Measurements from ENCODE around the gene PLA2G6. TPM values are rescaled to one million over a fixed set of nuclear protein-coding genes. Genes with fewer than 3 reads are reported as not detected.

Gene PLA2G6
- total RNA-seq, 1 experiment from 2014 or later, result 24.1 TPM

GRCh38 chr22:38221908-38222796 is 40.5 kb upstream of the PLA2G6 start:
- peak; percentile 53 for DNase-seq
- no CpG with 5 or more reads among the region's 25 CpGs for WGBS (ENCODE audit: extremely low coverage, insufficient read length, low lambda C conversion rate)

More at GRCh38 chr22:38221908-38222796, 40.5 kb upstream of the PLA2G6 start:
- Mint-ChIP-seq H3K4me3 (no peak overlapping the region), H3K4me1 (peaks cover 16 to 24% of the 10 kb centered on the region in 2 experiments), H3K36me3 (ENCODE audit: insufficient read depth in 1 of 3, low read depth in 3 of 3) (peaks cover 2 to 39% (median 28%) of the 10 kb centered on the region in 3 experiments), H3K27ac (peak overlapping the region in 2 of 3 experiments; percentile 61 to 73; a peak in 2 of 7 replicates), H3K27me3 (ENCODE audit: low read depth) (no peaks in the 10 kb centered on the region), H3K9me3 (no peaks in the 10 kb centered on the region)
- Histone ChIP-seq H3K14ac (ENCODE audit: insufficient read depth, low read length) (no peak overlapping the region; the same call in 1 of the 2 replicates), H3T11ph (ENCODE audit: low read length) (no peak overlapping the region), H2BK5ac (ENCODE audit: insufficient read length, low read length) (no peak overlapping the region), H3K9ac (ENCODE audit: extremely low read depth, insufficient read length, low read length) (no peak overlapping the region), H4K20me1 (ENCODE audit: control insufficient read depth, insufficient read depth, insufficient read length) (no peaks in the 10 kb centered on the region), H2BK20ac (ENCODE audit: low read depth, low read length, poor library complexity, severe bottlenecking) (no peak overlapping the region), H3K27me3 (ENCODE audit: insufficient read depth, low read length) (no peaks in the 10 kb centered on the region), H4K8ac (replicated peaks; ENCODE audit: insufficient read length, low read depth, low read length) (no peak overlapping the region), H2BK15ac (ENCODE audit: low read depth, low read length) (no peak overlapping the region), H2BK120ac (ENCODE audit: low read depth, low read length, poor library complexity, severe bottlenecking) (no peak overlapping the region), H2BK12ac (ENCODE audit: insufficient read length, low read depth, low read length) (no peak overlapping the region), H3K4me2 (ENCODE audit: insufficient read depth, insufficient read length, low read length) (no peak overlapping the region), H3K9me3 (ENCODE audit: control insufficient read depth, low read depth, low read length) (no peaks in the 10 kb centered on the region), H2AFZ (ENCODE audit: low read length) (no peak overlapping the region), H3K4ac (ENCODE audit: low read depth, low read length) (no peak overlapping the region), H3K4me1 (ENCODE audit: insufficient read depth, low read length) (peaks cover 4% of the 10 kb centered on the region; the same call in 1 of the 2 replicates), H2AK5ac (ENCODE audit: insufficient read length, low read length) (no peak overlapping the region), H3K27ac (ENCODE audit: insufficient read length, low read depth, low read length) (no peak overlapping the region), H4K91ac (ENCODE audit: insufficient read length, low read depth, low read length) (no peak overlapping the region), H3K79me2 (ENCODE audit: insufficient read depth, low read length) (no peaks in the 10 kb centered on the region), H3K23me2 (ENCODE audit: insufficient read length, low read depth, low read length, poor library complexity, severe bottlenecking) (no peaks in the 10 kb centered on the region), H3K23ac (ENCODE audit: insufficient read length, low read depth, low read length) (no peak overlapping the region), H4K5ac (ENCODE audit: insufficient read length, low read depth, low read length) (no peak overlapping the region), H3K56ac (ENCODE audit: insufficient read length, low read depth, low read length) (no peak overlapping the region), H3K79me1 (ENCODE audit: insufficient read depth, low read depth, low read length, poor library complexity, severe bottlenecking) (no peaks in the 10 kb centered on the region), H3K18ac (ENCODE audit: insufficient read length, low read depth, low read length) (no peak overlapping the region)
- peak; percentile 32 for TF ChIP-seq CTCF (conservative IDR thresholded peaks at IDR 0.05)

Measured in H9 (cell line).